OCI-LY1 (cell line): ENCODE results near the gene HLA-DQA2.
"Not testable (repeated sequence)": the region's sequence is repeated elsewhere in the genome, so short reads cannot be mapped to it uniquely, and the experiment has no call there.

Source experiments
- H2AFZ ChIP-seq: fragments of 200-600 bp; sonication (generic), shearing (Covaris generic); 2 replicates; pipeline ENCODE4 v1.6.0; 2014; ENCODE audit warnings: antibody characterized with exemption, mild to moderate bottlenecking, low read length
- H3F3A ChIP-seq: fragments of 200-600 bp; sonication (generic), shearing (Covaris generic); 2 replicates; pipeline ENCODE4 v1.6.0; 2014; ENCODE audit warnings: mild to moderate bottlenecking, antibody characterized with exemption, low read length, moderate library complexity; ENCODE audit not compliant: insufficient read depth
- H3K27ac ChIP-seq: fragments of 200-600 bp; sonication (generic); 2 replicates; pipeline ENCODE4 v1.5.1; 2014; ENCODE audit warnings: low read length, mixed run types, mild to moderate bottlenecking, low read depth; ENCODE audit not compliant: poor library complexity, severe bottlenecking
- H3K27me3 ChIP-seq: fragments of 200-600 bp; sonication (generic); 2 replicates; pipeline ENCODE4 v1.6.0; 2014; ENCODE audit warnings: antibody characterized with exemption, mild to moderate bottlenecking, low read length, moderate library complexity; ENCODE audit not compliant: insufficient read depth
- H3K36me3 ChIP-seq: fragments of 200-600 bp; sonication (generic); 2 replicates; pipeline ENCODE4 v1.6.1; 2014; ENCODE audit warnings: mild to moderate bottlenecking, antibody characterized with exemption, low read length, moderate library complexity, mixed read lengths; ENCODE audit not compliant: insufficient read depth
- H3K4me1 ChIP-seq: fragments of 200-600 bp; sonication (generic); 2 replicates; pipeline ENCODE4 v1.5.1; 2014; ENCODE audit warnings: mild to moderate bottlenecking, low read length, moderate library complexity; ENCODE audit not compliant: insufficient read depth, severe bottlenecking
- H3K4me2 ChIP-seq: fragments of 200-600 bp; sonication (generic), shearing (Covaris generic); 2 replicates; pipeline ENCODE4 v1.6.1; 2014; ENCODE audit warnings: low read length
- H3K4me3 ChIP-seq: fragments of 200-600 bp; sonication (generic); 2 replicates; pipeline ENCODE4 v1.5.1; 2014; ENCODE audit warnings: low read length, low read depth, mild to moderate bottlenecking, mixed read lengths; ENCODE audit not compliant: poor library complexity, severe bottlenecking
- H3K79me2 ChIP-seq: fragments of 200-600 bp; shearing (Covaris generic); 2 replicates; pipeline ENCODE4 v1.6.1; 2016; ENCODE audit warnings: mixed run types, low read length, mixed read lengths; ENCODE audit not compliant: insufficient read depth
- H3K9ac ChIP-seq: fragments of 200-600 bp; sonication (generic), shearing (Covaris generic); 2 replicates; pipeline ENCODE4 v1.6.1; 2014; ENCODE audit warnings: mild to moderate bottlenecking, low read length, mixed read lengths
- H3K9me2 ChIP-seq: fragments of 200-600 bp; sonication (generic), shearing (Covaris generic); 2 replicates; pipeline ENCODE4 v1.6.1; 2014; ENCODE audit warnings: low read depth, mild to moderate bottlenecking, low read length, mixed read lengths
- H3K9me3 ChIP-seq: fragments of 200-600 bp; shearing (Covaris generic); 2 replicates; pipeline ENCODE4 v1.6.1; 2014; ENCODE audit warnings: low read length, mixed read lengths
- H4K20me1 ChIP-seq: fragments of 200-600 bp; sonication (generic), shearing (Covaris generic); 2 replicates; pipeline ENCODE4 v1.6.0; 2016; ENCODE audit warnings: mild to moderate bottlenecking, low read length; ENCODE audit not compliant: insufficient read depth
- CTCF ChIP-seq: fragments of 200-600 bp; sonication (generic), shearing (Covaris generic); IDR thresholded peaks from 2 replicates; pipeline ENCODE4 v1.5.1; 2017; ENCODE audit warnings: mild to moderate bottlenecking, antibody characterized with exemption, low read length, moderate library complexity, mixed read lengths
- EZH2 ChIP-seq: fragments of 200-600 bp; sonication (generic), shearing (Covaris generic); IDR thresholded peaks from 2 replicates; pipeline ENCODE4 v1.8.0; 2017; ENCODE audit warnings: borderline replicate concordance, mixed run types, mild to moderate bottlenecking, antibody characterized with exemption, low read length, moderate library complexity, mixed read lengths

Gene HLA-DQA2

GRCh38 chr6:32738126-32738525 is 3.1 kb upstream of the HLA-DQA2 start:
- Histone ChIP-seq H3K9me3 (no peaks in the 10 kb centered on the region), H2AFZ (no peak overlapping the region), H3K4me2 (no peak overlapping the region), H3K36me3 (no peaks in the 10 kb centered on the region), H3K9me2 (no peaks in the 10 kb centered on the region), H3K4me3 (no peak overlapping the region), H3K27me3 (no peaks in the 10 kb centered on the region), H3K9ac (no peak overlapping the region), H4K20me1 (no peaks in the 10 kb centered on the region), H3K79me2 (no peaks in the 10 kb centered on the region), H3K4me1 (no peaks in the 10 kb centered on the region), H3K27ac (no peak overlapping the region), H3F3A (no peaks in the 10 kb centered on the region)
- TF ChIP-seq CTCF (no peak), EZH2 (no peak)

- Histone ChIP-seq H3K79me2 (no peaks in the 10 kb centered on the region), H3K27ac (no peak overlapping the region), H3K4me2 (no peak overlapping the region), H3K36me3 (no peaks in the 10 kb centered on the region), H4K20me1 (no peaks in the 10 kb centered on the region), H3K4me3 (no peak overlapping the region), H2AFZ (no peak overlapping the region), H3K9ac (no peak overlapping the region), H3K4me1 (no peaks in the 10 kb centered on the region), H3K9me3 (no peaks in the 10 kb centered on the region), H3F3A (no peaks in the 10 kb centered on the region), H3K9me2 (no peaks in the 10 kb centered on the region), H3K27me3 (no peaks in the 10 kb centered on the region)
- no peak for TF ChIP-seq EZH2
- no peak for TF ChIP-seq CTCF
Observed at GRCh38 chr6:32742374-32742773, 1.2 kb downstream of the HLA-DQA2 start.

GRCh38 chr6:32744776-32745175 is 3.6 kb downstream of the HLA-DQA2 start:
- no peaks in the 10 kb centered on the region for H3K4me1 ChIP-seq
- TF ChIP-seq EZH2 = no peak
- TF ChIP-seq CTCF = no peak

GRCh38 chr6:32745649-32746048 is 4.5 kb downstream of the HLA-DQA2 start:
- not testable (repeated sequence) for H3K27me3 ChIP-seq

More at GRCh38 chr6:32744776-32745175, 3.6 kb downstream of the HLA-DQA2 start:
- Histone ChIP-seq H3K27ac (no peak overlapping the region), H3K9me2 (no peaks in the 10 kb centered on the region), H3K9ac (no peak overlapping the region), H2AFZ (no peak overlapping the region), H3K4me3 (no peak overlapping the region), H3K4me2 (no peak overlapping the region), H3K79me2 (no peaks in the 10 kb centered on the region), H4K20me1 (no peaks in the 10 kb centered on the region), H3K27me3 (no peaks in the 10 kb centered on the region), H3K9me3 (no peaks in the 10 kb centered on the region), H3F3A (no peaks in the 10 kb centered on the region), H3K36me3 (no peaks in the 10 kb centered on the region)

More at GRCh38 chr6:32745649-32746048, 4.5 kb downstream of the HLA-DQA2 start:
- not testable (repeated sequence) for H2AFZ ChIP-seq, H3K4me2 ChIP-seq, H3K36me3 ChIP-seq, H3K4me3 ChIP-seq, H3F3A ChIP-seq, H4K20me1 ChIP-seq, H3K4me1 ChIP-seq, H3K79me2 ChIP-seq, H3K27ac ChIP-seq, H3K9ac ChIP-seq, H3K9me3 ChIP-seq, H3K9me2 ChIP-seq
